Jurkat, Clone E6-1 (cell line): Measurements from ENCODE around the gene MCCD1.

Source experiments
- DNase-seq: peaks from one replicate; pipeline ENCODE4 v3.0.0-alpha.2; 2011; ENCODE audit warnings: low read depth, low spot score
- H3K4me3 ChIP-seq: 2 replicates; pipeline ENCODE4 v1.5.1; 2011; ENCODE audit warnings: mild to moderate bottlenecking, low read length, control low read depth, moderate library complexity

MCCD1 gene

DNA sequence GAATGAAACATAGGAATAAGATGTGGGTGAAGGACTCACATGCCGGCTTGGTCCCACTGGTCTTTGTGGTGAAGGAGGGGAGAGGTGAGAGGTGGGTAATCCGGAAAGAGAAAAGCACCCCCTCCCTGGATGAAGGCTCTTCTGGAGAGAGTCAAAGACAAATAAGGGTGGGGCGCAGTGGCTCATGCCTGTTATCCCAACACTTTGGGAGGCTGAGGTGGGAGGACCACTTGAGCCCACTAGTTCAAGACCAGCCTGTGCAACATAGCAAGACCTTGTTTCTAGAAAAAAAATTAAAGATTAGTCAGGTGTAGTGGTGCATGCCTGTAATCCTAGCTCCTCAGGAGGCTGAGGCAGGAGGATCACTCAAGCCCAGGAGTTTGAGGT is 50.4 kb downstream of the MCCD1 start:
- H3K4me3 ChIP-seq: no peak overlapping the region
- no peak for DNase-seq
